ENCODE results near the gene CTNNB1. TPM values are rescaled to one million over a fixed set of nuclear protein-coding genes. Genes with fewer than 3 reads are reported as not detected.
"Not testable (repeated sequence)": the region's sequence is repeated elsewhere in the genome, so short reads cannot be mapped to it uniquely, and the experiment has no call there.

Gene CTNNB1
- total RNA-seq, 3 donors from 2014 or later, result 419 to 687 (median 617) TPM

- Histone ChIP-seq H3K9me3 (peaks cover 0 to 8% of the 10 kb centered on the region in 2 donors), H3K36me3 (no peaks in the 10 kb centered on the region), H3K27me3 (no peaks in the 10 kb centered on the region), H3K4me1 (no peaks in the 10 kb centered on the region), H3K4me3 (no peak overlapping the region), H3K27ac (no peak overlapping the region)
- TF ChIP-seq CTCF (IDR thresholded peaks at IDR 0.05), result no peak
- TF ChIP-seq POLR2AphosphoS5 (IDR thresholded peaks at IDR 0.05), result no peak
- no peak for TF ChIP-seq POLR2A (IDR thresholded peaks at IDR 0.05)
- no peak for DNase-seq (ENCODE audit: low spot score in 2 of 2)
- intact Hi-C loops (cut with DNase I; ENCODE audit: low total_unique reads), result no loop called here
Observed at GRCh38 chr3:41274944-41275668, 75.8 kb downstream of the CTNNB1 start.

GRCh38 chr3:41276191-41276590 lies 76.9 kb downstream of the CTNNB1 start:
- no peaks in the 10 kb centered on the region for H3K4me1 ChIP-seq
- TF ChIP-seq CTCF (IDR thresholded peaks at IDR 0.05) (no peak), POLR2A (IDR thresholded peaks at IDR 0.05) (no peak), POLR2AphosphoS5 (IDR thresholded peaks at IDR 0.05) (no peak)
- H3K9me3 ChIP-seq, result peaks cover 0 to 8% of the 10 kb centered on the region in 2 donors
- H3K27ac ChIP-seq, result no peak overlapping the region
- no peaks in the 10 kb centered on the region for H3K36me3 ChIP-seq
- no peak overlapping the region for H3K4me3 ChIP-seq
- no peak for DNase-seq (ENCODE audit: low spot score in 2 of 2)
- intact Hi-C loops (cut with DNase I; ENCODE audit: low total_unique reads), result no loop called here
- no peaks in the 10 kb centered on the region for H3K27me3 ChIP-seq

- no peak for DNase-seq (ENCODE audit: low spot score in 2 of 2)
- intact Hi-C loops (cut with DNase I; ENCODE audit: low total_unique reads), result no loop called here
- TF ChIP-seq POLR2AphosphoS5 (IDR thresholded peaks at IDR 0.05) (no peak), CTCF (IDR thresholded peaks at IDR 0.05) (no peak), POLR2A (IDR thresholded peaks at IDR 0.05) (no peak)
Observed at GRCh38 chr3:41277790-41278465, 78.6 kb downstream of the CTNNB1 start.

GRCh38 chr3:41284934-41285333 lies 85.6 kb downstream of the CTNNB1 start:
- intact Hi-C loops (cut with DNase I; ENCODE audit: low total_unique reads); DNase-seq (ENCODE audit: low spot score in 2 of 2); H3K36me3 ChIP-seq; H3K4me3 ChIP-seq; H3K9me3 ChIP-seq; H3K4me1 ChIP-seq; H3K27me3 ChIP-seq; H3K27ac ChIP-seq: not testable (repeated sequence)

More at GRCh38 chr3:41277790-41278465, 78.6 kb downstream of the CTNNB1 start:
- Histone ChIP-seq H3K4me3 (no peak overlapping the region), H3K9me3 (no peaks in the 10 kb centered on the region), H3K27me3 (no peaks in the 10 kb centered on the region), H3K4me1 (no peaks in the 10 kb centered on the region), H3K36me3 (no peaks in the 10 kb centered on the region), H3K27ac (no peak overlapping the region)

GRCh38 chr3:41286305-41286704 lies 87.0 kb downstream of the CTNNB1 start:
- Histone ChIP-seq H3K9me3 (no peaks in the 10 kb centered on the region), H3K27me3 (no peaks in the 10 kb centered on the region), H3K4me1 (no peaks in the 10 kb centered on the region), H3K27ac (no peak overlapping the region), H3K36me3 (no peaks in the 10 kb centered on the region), H3K4me3 (no peak overlapping the region)
- intact Hi-C loops (cut with DNase I; ENCODE audit: low total_unique reads), result no loop called here
- no peak for TF ChIP-seq POLR2AphosphoS5 (IDR thresholded peaks at IDR 0.05)
- no peak for TF ChIP-seq CTCF (IDR thresholded peaks at IDR 0.05)
- TF ChIP-seq POLR2A (IDR thresholded peaks at IDR 0.05), result no peak
- DNase-seq (ENCODE audit: low spot score in 2 of 2), result no peak

All from breast epithelium (tissue), 4 donors.